B cell (primary cell): ENCODE measurements around the gene ERO1B. TPM values are rescaled to one million over a fixed set of nuclear protein-coding genes. Genes with fewer than 3 reads are reported as not detected.

Experiments
- ATAC-seq: fragments of 200-7000 bp; cut with Tn5 transposase; one replicate; pipeline ENCODE4 v1.10.0; 2021; ENCODE audit warnings: low read depth, mild to moderate bottlenecking, moderate number of reproducible peaks, moderate library complexity
- CTCF ChIA-PET: fragments of 350-600 bp; sonication (Branson Sonifier 250); formaldehyde crosslinking; loops from one replicate; lab custom pipeline; 2021; ENCODE audit warnings: antibody characterized with exemption, inconsistent platforms; lab: Charles Lee
- POLR2A ChIA-PET: fragments of 350-600 bp; sonication (Branson Sonifier 250); formaldehyde crosslinking; loops from one replicate; lab custom pipeline; 2021; ENCODE audit warnings: antibody characterized with exemption; lab: Charles Lee
- DNase-seq: peaks from one replicate; pipeline ENCODE4 v3.0.0; 2013
- H2AFZ ChIP-seq: 2 replicates; pipeline ENCODE4 v1.6.1; 2012; ENCODE audit warnings: mild to moderate bottlenecking, low read depth, low read length; ENCODE audit not compliant: insufficient read depth, poor library complexity, severe bottlenecking
- H3K27ac ChIP-seq, 2 donors: 1 replicate in 1 of 2; 2 replicates in 1 of 2; pipeline ENCODE4 v1.5.1; 2012 to 2013; ENCODE audit warnings: low read length in 2 of 2, mild to moderate bottlenecking in 2 of 2, moderate library complexity in 1 of 2
- H3K27me3 ChIP-seq, 4 experiments: fragments of 200-600 bp in 1 of 4; sonication (generic) in 1 of 4; replicated peaks in 1 of 4; 1 replicate in 2 of 4; 2 replicates in 2 of 4; pipeline versions ENCODE4 v1.6.1 to v1.7.0; 2013 to 2016; ENCODE audit warnings: low read length in 3 of 4, mild to moderate bottlenecking in 2 of 4, mixed read lengths in 1 of 4, moderate library complexity in 1 of 4; ENCODE audit not compliant: insufficient read depth in 4 of 4, control insufficient read depth in 3 of 4; ENCODE audit errors: control extremely low read depth in 1 of 4
- H3K36me3 ChIP-seq, 2 experiments: replicated peaks in 1 of 2; 1 replicate in 1 of 2; 2 replicates in 1 of 2; pipeline versions ENCODE4 v1.6.1 to v1.7.1; 2013; ENCODE audit warnings: low read length in 1 of 2; ENCODE audit not compliant: insufficient read depth in 2 of 2, control insufficient read depth in 1 of 2; ENCODE audit errors: control extremely low read depth in 1 of 2, extremely low read depth in 1 of 2
- H3K4me1 ChIP-seq, 2 donors: fragments of 200-600 bp in 1 of 2; sonication (generic) in 1 of 2; 1 replicate in 1 of 2; 2 replicates in 1 of 2; pipeline versions ENCODE4 v1.5.1 to v1.6.1; 2013 to 2017; ENCODE audit warnings: low read length in 2 of 2; ENCODE audit not compliant: control insufficient read depth in 2 of 2, insufficient read depth in 2 of 2
- H3K4me2 ChIP-seq: replicated peaks from 2 replicates; pipeline ENCODE3; 2012; ENCODE audit warnings: mild to moderate bottlenecking, low read depth, low read length; ENCODE audit not compliant: poor library complexity, severe bottlenecking
- H3K4me3 ChIP-seq, 5 experiments: fragments of 200-600 bp in 1 of 5; sonication (generic) in 1 of 5; 1 replicate in 3 of 5; 2 replicates in 2 of 5; pipeline versions ENCODE4 v1.5.1 to v1.7.0; 2011 to 2016; ENCODE audit warnings: low read length in 4 of 5, mild to moderate bottlenecking in 4 of 5, low read depth in 2 of 5, control low read depth in 1 of 5, moderate library complexity in 1 of 5; ENCODE audit not compliant: insufficient read depth in 1 of 5; ENCODE audit errors: control extremely low read depth in 1 of 5, extremely low read depth in 1 of 5
- H3K79me2 ChIP-seq: fragments of 200-600 bp; sonication (generic); one replicate; pipeline ENCODE4 v1.6.0; 2016; ENCODE audit warnings: low read length; ENCODE audit not compliant: control insufficient read depth, insufficient read depth
- H3K9ac ChIP-seq: fragments of 200-600 bp; sonication (generic); 2 replicates; pipeline ENCODE4 v1.6.1; 2017; ENCODE audit warnings: mild to moderate bottlenecking, low read length, moderate library complexity
- H3K9me3 ChIP-seq, 3 donors: one replicate each; pipeline versions ENCODE4 v1.6.1 to v1.7.1; 2013; ENCODE audit warnings: low read length in 2 of 3; ENCODE audit not compliant: control insufficient read depth in 2 of 3, insufficient read depth in 1 of 3; ENCODE audit errors: control extremely low read depth in 1 of 3
- H4K20me1 ChIP-seq: 2 replicates; pipeline ENCODE4 v1.6.0; 2012; ENCODE audit warnings: mild to moderate bottlenecking, low read length; ENCODE audit not compliant: insufficient read depth, control insufficient read depth, poor library complexity, severe bottlenecking
- H3K27ac Mint-ChIP-seq: one replicate; pipeline ENCODE4 v1.8.0; 2021; ENCODE audit warnings: mixed read lengths
- H3K27me3 Mint-ChIP-seq: one replicate; pipeline ENCODE4 v1.8.0; 2021; ENCODE audit warnings: mixed read lengths
- H3K4me1 Mint-ChIP-seq: one replicate; pipeline ENCODE4 v1.8.0; 2021; ENCODE audit warnings: mixed read lengths
- H3K4me3 Mint-ChIP-seq: one replicate; pipeline ENCODE4 v1.8.0; 2021; ENCODE audit warnings: mixed read lengths
- H3K9me3 Mint-ChIP-seq: one replicate; pipeline ENCODE4 v1.8.0; 2022; ENCODE audit warnings: mixed read lengths; ENCODE audit not compliant: insufficient read depth
- CTCF ChIP-seq: fragments of 200-600 bp; IDR thresholded peaks from one replicate; pipeline ENCODE4 v1.8.0; 2022; ENCODE audit warnings: antibody characterized with exemption, mild to moderate bottlenecking
- EZH2 ChIP-seq: IDR thresholded peaks from 2 replicates; pipeline ENCODE4 v1.6.1; 2012; ENCODE audit warnings: borderline replicate concordance, low read depth, mild to moderate bottlenecking, moderate library complexity, low read length; ENCODE audit not compliant: insufficient read depth, poor library complexity, severe bottlenecking
- WGBS: methylation state at CpG from one replicate; pipeline ENCODE4 v1.1.5; 2013; ENCODE audit warnings: missing lambda C conversion rate; ENCODE audit not compliant: insufficient coverage; 5-methylcytosine and 5-hydroxymethylcytosine counted together
- intact Hi-C: fragments of 100-400 bp; cut with micrococcal nuclease; formaldehyde crosslinking; loops from one replicate; pipeline ENCODE4 v1.10.0; 2022
- polyA plus RNA-seq: library from polyadenylated mRNA; depleted of rRNA; stranded (reverse); fragments of >200 nt; gene quantifications from 2 replicates; pipeline ENCODE4 v1.2.3, GENCODE V29; 2012
- total RNA-seq, 2 donors: library from RNA; stranded (reverse); fragments of 120-200 nt in 1 of 2; gene quantifications; 1 replicate in 1 of 2; 2 replicates in 1 of 2; pipeline versions ENCODE4 v1.2.3 to v1.2.4, GENCODE V29; 2013 to 2022

The ERO1B gene
- total and polyA plus RNA-seq, 2 donors (not counting 1 experiment from before 2014, with no cell fraction given), result 5.1 to 25.6 TPM

DNA sequence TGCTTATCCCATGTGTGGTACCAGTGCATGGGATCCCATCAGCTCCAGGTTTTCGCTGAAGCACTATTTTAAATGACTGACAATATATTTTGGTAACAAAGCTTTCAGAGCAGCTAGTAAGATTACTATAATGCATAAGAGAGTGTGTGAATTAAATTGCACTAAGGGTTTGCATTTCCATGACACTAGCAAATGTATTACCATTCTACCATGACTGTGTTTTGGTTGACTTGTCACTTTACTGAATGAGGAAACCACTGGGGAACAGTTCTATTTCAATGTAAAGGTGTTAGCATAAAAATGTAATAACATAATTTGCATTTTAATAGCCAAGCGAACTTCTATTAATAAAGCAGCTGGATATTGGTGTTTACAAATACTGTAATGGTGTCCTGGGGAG lies 31.7 kb upstream of the ERO1B start:
- no CpG with 5 or more reads among the region's 2 CpGs for WGBS

DNA sequence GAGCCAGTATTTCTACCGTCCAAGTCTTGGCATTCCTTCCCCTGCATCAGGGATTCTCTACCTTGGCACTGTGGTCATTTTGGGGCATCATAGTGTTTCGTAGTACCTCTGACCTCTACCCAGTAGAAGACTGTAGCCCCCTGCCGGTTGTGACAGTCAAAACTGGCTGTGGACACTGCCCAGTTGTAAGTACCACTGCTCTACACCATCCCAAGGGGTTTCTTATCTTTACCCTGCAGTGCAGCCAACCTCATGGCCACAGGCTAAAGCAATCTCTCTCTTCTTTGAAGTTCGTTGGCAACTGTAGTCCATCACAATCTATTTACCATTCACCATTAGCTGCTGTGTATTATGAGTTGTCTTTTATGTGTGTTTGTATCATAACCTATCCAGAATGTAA lies 29.3 kb upstream of the ERO1B start:
- TF ChIP-seq EZH2 (no peak), CTCF (no peak)
- Histone ChIP-seq H3K27ac (no peak overlapping the region), H3K36me3 (no peaks in the 10 kb centered on the region), H3K4me2 (no peak overlapping the region), H3K9ac (no peak overlapping the region), H3K4me3 (no peak overlapping the region), H3K79me2 (no peaks in the 10 kb centered on the region), H4K20me1 (no peaks in the 10 kb centered on the region), H3K27me3 (no peaks in the 10 kb centered on the region), H3K9me3 (no peaks in the 10 kb centered on the region), H2AFZ (no peak overlapping the region), H3K4me1 (no peaks in the 10 kb centered on the region)
- no peak for DNase-seq
- ATAC-seq, result no peak
- CTCF ChIA-PET, result no interaction called here
- H3K27me3 Mint-ChIP-seq, result peaks cover 17% of the 10 kb centered on the region
- POLR2A ChIA-PET, result no interaction called here
- WGBS, result 97% methylated on average over 3 of the region's 4 CpGs
- no peak overlapping the region for H3K27ac Mint-ChIP-seq
- no peak overlapping the region for H3K4me3 Mint-ChIP-seq
- H3K4me1 Mint-ChIP-seq, result no peaks in the 10 kb centered on the region
- H3K9me3 Mint-ChIP-seq, result no peaks in the 10 kb centered on the region
- intact Hi-C loops, result no loop called here

More for the DNA sequence above, 31.7 kb upstream of the ERO1B start:
- Mint-ChIP-seq H3K9me3 (no peaks in the 10 kb centered on the region), H3K4me3 (no peak overlapping the region), H3K27me3 (peaks cover 19% of the 10 kb centered on the region), H3K27ac (no peak overlapping the region), H3K4me1 (no peaks in the 10 kb centered on the region)
- H3K4me2 ChIP-seq, result no peak overlapping the region
- no peaks in the 10 kb centered on the region for H3K9me3 ChIP-seq
- peaks cover 0 to 3% (median 0%) of the 10 kb centered on the region in 4 experiments for H3K27me3 ChIP-seq
- H3K4me1 ChIP-seq, result no peaks in the 10 kb centered on the region
- DNase-seq (no peak), ATAC-seq (no peak)
- H3K9ac ChIP-seq, result no peak overlapping the region
- H2AFZ ChIP-seq, result no peak overlapping the region
- POLR2A ChIA-PET, result no interaction called here
- TF ChIP-seq CTCF (no peak), EZH2 (no peak)
- H3K36me3 ChIP-seq, result no peaks in the 10 kb centered on the region
- H3K27ac ChIP-seq, result no peak overlapping the region
- H4K20me1 ChIP-seq, result no peaks in the 10 kb centered on the region
- CTCF ChIA-PET, result no interaction called here
- no peaks in the 10 kb centered on the region for H3K79me2 ChIP-seq
- intact Hi-C loops, result no loop called here
- H3K4me3 ChIP-seq, result no peak overlapping the region
